Activated CD4-positive, alpha-beta T cell treated with anti-CD3 and anti-CD28 coated beads for 36 hours (primary cell): ENCODE data around the gene TGFB1I1. TPM values are rescaled to one million over a fixed set of nuclear protein-coding genes. Genes with fewer than 3 reads are reported as not detected.
"Not testable (repeated sequence)": the region's sequence is repeated elsewhere in the genome, so short reads cannot be mapped to it uniquely, and the experiment has no call there.

Experiments used
- ATAC-seq: fragments of 200-7000 bp; cut with Tn5 transposase; one replicate; pipeline ENCODE4 v1.10.0; 2021; ENCODE audit warnings: mild to moderate bottlenecking, moderate library complexity
- CTCF ChIA-PET: fragments of 350-600 bp; sonication (Branson Sonifier 250); formaldehyde crosslinking; loops from one replicate; lab custom pipeline; 2021; ENCODE audit warnings: antibody characterized with exemption; lab: Charles Lee
- POLR2A ChIA-PET: fragments of 350-600 bp; sonication (Branson Sonifier 250); formaldehyde crosslinking; loops from one replicate; lab custom pipeline; 2021; ENCODE audit warnings: antibody characterized with exemption, inconsistent platforms; lab: Charles Lee
- DNase-seq: peaks from one replicate; pipeline ENCODE4 v3.0.0-alpha.2; 2020
- H3K27ac Mint-ChIP-seq: one replicate; pipeline ENCODE4 v1.8.0; 2021; ENCODE audit warnings: mixed read lengths
- H3K27me3 Mint-ChIP-seq: one replicate; pipeline ENCODE4 v1.8.0; 2021; ENCODE audit warnings: mixed read lengths
- H3K36me3 Mint-ChIP-seq: one replicate; pipeline ENCODE4 v1.8.0; 2021; ENCODE audit warnings: low read depth, mixed read lengths
- H3K4me1 Mint-ChIP-seq: one replicate; pipeline ENCODE4 v1.8.0; 2021; ENCODE audit warnings: mixed read lengths
- H3K4me3 Mint-ChIP-seq: one replicate; pipeline ENCODE4 v1.8.0; 2021; ENCODE audit warnings: mild to moderate bottlenecking, moderate library complexity, mixed read lengths
- H3K9me3 Mint-ChIP-seq: one replicate; pipeline ENCODE4 v1.8.0; 2021; ENCODE audit warnings: low read depth, mixed read lengths
- intact Hi-C, 2 experiments: fragments of 100-400 bp; cut with DNase I in 1 of 2; cut with micrococcal nuclease in 1 of 2; formaldehyde crosslinking; loops; one replicate each; pipeline versions ENCODE4 v1.14.2 to v1.15.1; 2022 to 2024; cut with DNase I, micrococcal nuclease
- total RNA-seq, 2 experiments: library from RNA; stranded (reverse); gene quantifications; one replicate each; pipeline ENCODE4 v1.2.3, GENCODE V29; 2021

The TGFB1I1 gene
- total RNA-seq, 2 experiments from 2014 or later: 0.80 to 1.1 TPM

DNA sequence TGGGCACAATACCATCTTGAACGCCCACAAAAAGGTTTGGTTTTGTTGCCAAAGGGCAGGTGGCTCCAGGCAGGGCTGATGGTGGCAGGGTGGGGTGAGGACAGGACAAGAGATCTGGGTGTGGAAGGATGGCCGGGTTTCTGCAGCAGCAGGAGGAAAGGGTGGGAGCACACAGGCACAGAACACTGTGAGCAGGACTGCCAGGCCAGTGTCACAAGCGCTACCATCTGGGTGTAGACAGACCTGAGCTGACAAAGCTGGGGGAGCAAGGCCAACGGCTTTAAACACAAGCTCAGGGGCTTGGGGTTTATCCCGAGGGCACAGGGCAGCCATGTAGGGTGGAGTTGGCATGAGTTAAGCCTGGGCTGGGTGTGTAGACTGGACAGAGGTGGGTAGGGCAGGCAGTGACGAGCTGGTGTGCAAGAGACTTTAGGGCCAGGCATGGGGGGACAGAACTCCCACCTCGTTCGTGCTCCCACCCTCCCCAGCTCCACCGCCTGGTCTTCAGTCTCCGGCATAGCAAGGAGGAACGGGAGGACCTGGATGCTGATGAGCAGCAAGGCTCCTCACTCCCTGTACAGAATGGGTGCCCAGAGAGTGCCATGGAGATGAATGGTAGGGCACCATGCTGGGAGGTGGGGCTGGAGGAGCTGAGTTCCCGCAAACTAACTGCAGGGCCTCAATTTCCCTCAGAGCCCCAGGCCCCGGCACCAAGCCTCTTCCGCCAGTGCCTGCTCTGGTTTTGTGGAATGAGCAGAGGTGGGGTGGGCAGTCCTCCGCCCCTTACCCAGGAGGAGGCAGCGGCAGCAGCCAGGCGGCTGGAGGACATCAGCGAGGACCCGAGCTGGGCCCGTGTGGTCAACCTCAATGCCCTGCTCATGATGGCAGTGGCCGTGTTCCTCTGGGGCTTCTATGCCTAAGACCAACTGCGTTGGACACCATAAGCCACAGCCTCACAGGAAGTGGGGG, 17.9 kb downstream of the TGFB1I1 start:
- H3K4me1 Mint-ChIP-seq: peaks cover 6% of the 10 kb centered on the region
- no peak overlapping the region for H3K27ac Mint-ChIP-seq
- H3K4me3 Mint-ChIP-seq: no peak overlapping the region
- H3K27me3 Mint-ChIP-seq: peaks cover 2% of the 10 kb centered on the region
- intact Hi-C loops: no loop called here
- POLR2A ChIA-PET: no interaction called here
- H3K36me3 Mint-ChIP-seq: peaks cover 10% of the 10 kb centered on the region
- no peaks in the 10 kb centered on the region for H3K9me3 Mint-ChIP-seq
- no peak for ATAC-seq
- no peak for DNase-seq
- CTCF ChIA-PET: interaction anchor here (0.8 to 1.0 kb wide), 2 partner anchors 29 to 123 kb away, joined by 3 read pairs; no protein-coding TSS in a partner anchor

- Mint-ChIP-seq H3K4me1 (peaks cover 6% of the 10 kb centered on the region), H3K4me3 (no peak overlapping the region), H3K27me3 (no peaks in the 10 kb centered on the region), H3K36me3 (peaks cover 14% of the 10 kb centered on the region), H3K27ac (no peak overlapping the region), H3K9me3 (no peaks in the 10 kb centered on the region)
- CTCF ChIA-PET: no interaction called here
- intact Hi-C loops: no loop called here
- DNase-seq (no peak), ATAC-seq (no peak)
- POLR2A ChIA-PET: interaction anchor here (0.7 kb wide), 1 partner anchor 10 kb away, joined by 3 read pairs; no protein-coding TSS in a partner anchor
These were observed 19.9 kb downstream of the TGFB1I1 start for GRCh38 chr16:31491778-31492418.

DNA sequence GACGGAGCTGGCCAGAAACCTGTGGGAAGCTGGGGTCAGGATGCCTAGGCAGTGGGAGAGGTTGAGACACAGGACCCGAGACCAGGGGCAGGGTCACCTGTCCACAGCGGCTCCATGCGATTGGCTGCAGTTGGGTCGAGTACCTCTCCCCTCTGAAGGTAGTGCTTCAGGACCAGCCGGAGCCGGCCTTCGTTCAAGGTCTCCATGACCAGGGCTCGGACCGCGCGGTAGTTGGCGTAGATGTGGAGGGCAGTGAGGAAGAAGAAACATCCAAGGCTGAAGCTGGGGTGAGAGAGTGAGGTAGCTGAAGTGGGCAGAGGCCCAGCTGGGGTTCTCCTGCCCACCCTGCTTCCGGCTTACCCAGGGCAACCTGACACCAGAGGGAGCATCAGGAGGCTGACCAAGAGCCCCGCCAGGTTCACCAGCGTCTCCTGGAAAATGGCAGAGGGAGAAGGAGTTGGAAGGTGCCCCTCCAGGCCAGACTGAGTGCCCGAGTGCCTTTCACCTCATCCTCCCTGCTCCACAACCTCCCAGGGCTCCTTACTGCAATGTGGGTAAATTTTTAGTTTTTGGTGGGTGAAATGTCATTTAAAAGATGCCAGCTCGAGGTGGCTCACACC, 21.7 kb downstream of the TGFB1I1 start:
- Mint-ChIP-seq H3K36me3 (peaks cover 17% of the 10 kb centered on the region), H3K27ac (no peak overlapping the region), H3K27me3 (no peaks in the 10 kb centered on the region), H3K4me3 (no peak overlapping the region), H3K4me1 (no peaks in the 10 kb centered on the region), H3K9me3 (no peaks in the 10 kb centered on the region)
- CTCF ChIA-PET: interaction anchor here (0.6 kb wide), 1 partner anchor 19 kb away, joined by 3 read pairs; no protein-coding TSS in a partner anchor
- ATAC-seq: no peak
- intact Hi-C loops: no loop called here
- no peak for DNase-seq
- POLR2A ChIA-PET: no interaction called here

DNA sequence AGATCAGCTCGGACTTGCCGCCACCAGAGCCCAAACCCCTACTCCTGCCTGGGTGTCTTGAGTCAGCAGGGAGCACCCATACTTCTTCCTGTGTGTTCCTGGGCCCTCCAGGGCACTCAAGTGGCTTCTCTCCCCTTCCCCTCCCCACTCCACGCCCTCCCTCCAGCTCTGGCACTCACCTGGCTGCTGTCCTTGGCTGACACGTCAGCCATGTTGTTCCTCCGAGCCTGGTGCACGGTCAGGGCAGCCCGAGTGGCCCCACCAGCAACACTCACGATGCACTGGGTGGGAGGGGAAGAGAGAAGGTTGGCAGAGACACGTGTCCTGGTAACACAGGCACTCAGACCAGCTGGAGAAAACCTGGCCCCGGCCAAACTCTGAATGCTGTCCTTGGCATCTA, 24.7 kb downstream of the TGFB1I1 start:
- CTCF ChIA-PET: interaction anchor here (0.5 to 0.8 kb wide), 2 partner anchors 9 to 30 kb away, joined by 3 to 4 read pairs; no protein-coding TSS in a partner anchor
- H3K4me3 Mint-ChIP-seq: no peak overlapping the region
- intact Hi-C loops: no loop called here

GRCh38 chr16:31498493-31498892, 26.5 kb downstream of the TGFB1I1 start:
- Mint-ChIP-seq H3K27me3 (no peaks in the 10 kb centered on the region), H3K4me1 (no peaks in the 10 kb centered on the region), H3K9me3 (no peaks in the 10 kb centered on the region), H3K36me3 (peaks cover 11% of the 10 kb centered on the region), H3K4me3 (no peak overlapping the region), H3K27ac (no peak overlapping the region)
- intact Hi-C loops: no loop called here
- no peak for ATAC-seq
- DNase-seq: no peak
- POLR2A ChIA-PET: no interaction called here
- CTCF ChIA-PET: interaction anchor here (0.6 to 1.0 kb wide), 3 partner anchors 9 to 45 kb away, joined by 3 to 4 read pairs (median 3); no protein-coding TSS in a partner anchor

More for the DNA sequence above, 24.7 kb downstream of the TGFB1I1 start:
- H3K36me3 Mint-ChIP-seq: peaks cover 14% of the 10 kb centered on the region
- no peak for DNase-seq
- H3K4me1 Mint-ChIP-seq: no peaks in the 10 kb centered on the region
- H3K27me3 Mint-ChIP-seq: no peaks in the 10 kb centered on the region
- H3K9me3 Mint-ChIP-seq: no peaks in the 10 kb centered on the region
- POLR2A ChIA-PET: no interaction called here
- H3K27ac Mint-ChIP-seq: no peak overlapping the region
- no peak for ATAC-seq

- DNase-seq (no peak), ATAC-seq (no peak)
- Mint-ChIP-seq H3K4me3 (no peak overlapping the region), H3K9me3 (no peaks in the 10 kb centered on the region), H3K27me3 (no peaks in the 10 kb centered on the region), H3K36me3 (peaks cover 11% of the 10 kb centered on the region), H3K4me1 (peaks cover 4% of the 10 kb centered on the region), H3K27ac (no peak overlapping the region)
- ChIA-PET CTCF (interaction anchor here (0.6 kb wide), 1 partner anchor 340 kb away, joined by 3 read pairs; no protein-coding TSS in a partner anchor), POLR2A (no interaction called here)
- intact Hi-C loops: no loop called here
These were observed 28.0 kb downstream of the TGFB1I1 start for GRCh38 chr16:31499928-31500327.

- intact Hi-C loops: no loop called here
- ChIA-PET CTCF (interaction anchor here (0.9 to 1.2 kb wide), 2 partner anchors 10 to 41 kb away, joined by 3 to 4 read pairs; no protein-coding TSS in a partner anchor), POLR2A (interaction anchor here (0.5 kb wide), 2 partner anchors 10 to 303 kb away, joined by 3 read pairs; no protein-coding TSS in a partner anchor)
- H3K9me3 Mint-ChIP-seq: no peaks in the 10 kb centered on the region
- ATAC-seq (no peak), DNase-seq (no peak)
- peaks cover 19% of the 10 kb centered on the region for H3K4me1 Mint-ChIP-seq
- H3K36me3 Mint-ChIP-seq: peaks cover 14% of the 10 kb centered on the region
- H3K27ac Mint-ChIP-seq: no peak overlapping the region
- H3K27me3 Mint-ChIP-seq: no peaks in the 10 kb centered on the region
- H3K4me3 Mint-ChIP-seq: no peak overlapping the region
These were observed 29.4 kb downstream of the TGFB1I1 start for GRCh38 chr16:31501226-31501965.

- CTCF ChIA-PET: interaction anchor here (0.9 to 1.3 kb wide), 4 partner anchors 9 to 42 kb away, joined by 3 to 4 read pairs (median 4); no protein-coding TSS in a partner anchor
- no peaks in the 10 kb centered on the region for H3K27me3 Mint-ChIP-seq
- no peak for DNase-seq
- no peak overlapping the region for H3K27ac Mint-ChIP-seq
- POLR2A ChIA-PET: interaction anchor here (0.5 kb wide), 1 partner anchor 11 kb away, joined by 3 read pairs; no protein-coding TSS in a partner anchor
- H3K4me1 Mint-ChIP-seq: peaks cover 24% of the 10 kb centered on the region
- H3K36me3 Mint-ChIP-seq: peaks cover 14% of the 10 kb centered on the region
- no peaks in the 10 kb centered on the region for H3K9me3 Mint-ChIP-seq
- ATAC-seq: no peak
- no peak overlapping the region for H3K4me3 Mint-ChIP-seq
- intact Hi-C loops: no loop called here
These were observed 30.0 kb downstream of the TGFB1I1 start for GRCh38 chr16:31501966-31502348.

GRCh38 chr16:31502981-31503380, 31.0 kb downstream of the TGFB1I1 start:
- no peak for ATAC-seq
- Mint-ChIP-seq H3K4me3 (no peak overlapping the region), H3K27ac (no peak overlapping the region), H3K9me3 (no peaks in the 10 kb centered on the region), H3K36me3 (peaks cover 11% of the 10 kb centered on the region), H3K27me3 (no peaks in the 10 kb centered on the region), H3K4me1 (peaks cover 30% of the 10 kb centered on the region)
- ChIA-PET CTCF (interaction anchor here (0.9 to 1.3 kb wide), 4 partner anchors 8 to 40 kb away, joined by 3 to 4 read pairs (median 4); no protein-coding TSS in a partner anchor), POLR2A (interaction anchor here (0.7 kb wide), 1 partner anchor 39 kb away, joined by 3 read pairs; no protein-coding TSS in a partner anchor)
- intact Hi-C loops: no loop called here
- no peak for DNase-seq

GRCh38 chr16:31503555-31503954, 31.6 kb downstream of the TGFB1I1 start:
- H3K4me3 Mint-ChIP-seq, intact Hi-C loops, H3K9me3 Mint-ChIP-seq, H3K27me3 Mint-ChIP-seq, DNase-seq, H3K27ac Mint-ChIP-seq, ATAC-seq: not testable (repeated sequence)
- peaks cover 30% of the 10 kb centered on the region for H3K4me1 Mint-ChIP-seq
- POLR2A ChIA-PET: interaction anchor here (0.7 kb wide), 1 partner anchor 40 kb away, joined by 3 read pairs; no protein-coding TSS in a partner anchor
- peaks cover 10% of the 10 kb centered on the region for H3K36me3 Mint-ChIP-seq
- CTCF ChIA-PET: interaction anchor here (1.1 to 1.3 kb wide), 2 partner anchors 26 to 41 kb away, joined by 3 to 4 read pairs; no protein-coding TSS in a partner anchor
